Measurements from ENCODE around the gene EMILIN3.

The EMILIN3 gene

DNA sequence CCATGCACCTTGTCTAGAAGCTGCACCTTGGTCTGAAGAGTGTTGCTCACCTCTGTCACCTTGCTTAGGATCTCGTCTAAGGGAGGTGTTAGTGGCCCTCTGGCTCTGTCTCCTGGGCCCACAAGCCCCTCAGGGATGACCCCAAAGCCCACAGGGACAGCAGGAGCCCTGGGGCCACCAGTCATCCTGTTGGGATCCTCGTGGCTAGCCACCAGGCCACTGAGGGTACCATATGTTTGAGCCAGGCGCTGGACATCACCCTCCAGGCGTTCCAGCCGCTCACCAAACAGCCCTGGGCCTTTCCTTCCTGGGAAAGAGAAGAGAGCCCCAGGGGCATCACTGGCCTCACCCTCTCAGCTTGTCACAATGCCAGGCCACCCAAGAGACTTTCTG, 3.9 kb downstream of the EMILIN3 start:
- Histone ChIP-seq H3K36me3 (ENCODE audit: low read length) (no peaks in the 10 kb centered on the region), H3F3A (ENCODE audit: insufficient read depth) (no peaks in the 10 kb centered on the region), H2AFZ (ENCODE audit: low read depth, low read length, severe bottlenecking) (no peak overlapping the region), H3K4me2 (ENCODE audit: low read depth, low read length, poor library complexity, severe bottlenecking) (no peak overlapping the region), H3K4me3 (ENCODE audit: insufficient read depth, low read length, poor library complexity, severe bottlenecking) (no peak overlapping the region), H3K9ac (ENCODE audit: low read length) (no peak overlapping the region), H3K27me3 (ENCODE audit: low read length) (no peaks in the 10 kb centered on the region), H4K20me1 (ENCODE audit: low read depth, low read length) (no peaks in the 10 kb centered on the region), H3K9me3 (ENCODE audit: insufficient read depth, low read length) (no peaks in the 10 kb centered on the region), H3K79me2 (ENCODE audit: insufficient read depth, low read length) (no peaks in the 10 kb centered on the region), H3K27ac (ENCODE audit: low read depth, low read length) (no peak overlapping the region), H3K9me2 (replicated peaks; ENCODE audit: insufficient read depth, low read length) (no peaks in the 10 kb centered on the region)
- no peak for TF ChIP-seq EZH2phosphoT487 (conservative IDR thresholded peaks at IDR 0.05; ENCODE audit: low read length)
- TF ChIP-seq, protein P1, sequence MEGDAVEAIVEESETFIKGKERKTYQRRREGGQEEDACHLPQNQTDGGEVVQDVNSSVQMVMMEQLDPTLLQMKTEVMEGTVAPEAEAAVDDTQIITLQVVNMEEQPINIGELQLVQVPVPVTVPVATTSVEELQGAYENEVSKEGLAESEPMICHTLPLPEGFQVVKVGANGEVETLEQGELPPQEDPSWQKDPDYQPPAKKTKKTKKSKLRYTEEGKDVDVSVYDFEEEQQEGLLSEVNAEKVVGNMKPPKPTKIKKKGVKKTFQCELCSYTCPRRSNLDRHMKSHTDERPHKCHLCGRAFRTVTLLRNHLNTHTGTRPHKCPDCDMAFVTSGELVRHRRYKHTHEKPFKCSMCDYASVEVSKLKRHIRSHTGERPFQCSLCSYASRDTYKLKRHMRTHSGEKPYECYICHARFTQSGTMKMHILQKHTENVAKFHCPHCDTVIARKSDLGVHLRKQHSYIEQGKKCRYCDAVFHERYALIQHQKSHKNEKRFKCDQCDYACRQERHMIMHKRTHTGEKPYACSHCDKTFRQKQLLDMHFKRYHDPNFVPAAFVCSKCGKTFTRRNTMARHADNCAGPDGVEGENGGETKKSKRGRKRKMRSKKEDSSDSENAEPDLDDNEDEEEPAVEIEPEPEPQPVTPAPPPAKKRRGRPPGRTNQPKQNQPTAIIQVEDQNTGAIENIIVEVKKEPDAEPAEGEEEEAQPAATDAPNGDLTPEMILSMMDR (IDR thresholded peaks at IDR 0.05; ENCODE audit: insufficient read depth, low read length, poor library complexity, severe bottlenecking), result no peak

DNA sequence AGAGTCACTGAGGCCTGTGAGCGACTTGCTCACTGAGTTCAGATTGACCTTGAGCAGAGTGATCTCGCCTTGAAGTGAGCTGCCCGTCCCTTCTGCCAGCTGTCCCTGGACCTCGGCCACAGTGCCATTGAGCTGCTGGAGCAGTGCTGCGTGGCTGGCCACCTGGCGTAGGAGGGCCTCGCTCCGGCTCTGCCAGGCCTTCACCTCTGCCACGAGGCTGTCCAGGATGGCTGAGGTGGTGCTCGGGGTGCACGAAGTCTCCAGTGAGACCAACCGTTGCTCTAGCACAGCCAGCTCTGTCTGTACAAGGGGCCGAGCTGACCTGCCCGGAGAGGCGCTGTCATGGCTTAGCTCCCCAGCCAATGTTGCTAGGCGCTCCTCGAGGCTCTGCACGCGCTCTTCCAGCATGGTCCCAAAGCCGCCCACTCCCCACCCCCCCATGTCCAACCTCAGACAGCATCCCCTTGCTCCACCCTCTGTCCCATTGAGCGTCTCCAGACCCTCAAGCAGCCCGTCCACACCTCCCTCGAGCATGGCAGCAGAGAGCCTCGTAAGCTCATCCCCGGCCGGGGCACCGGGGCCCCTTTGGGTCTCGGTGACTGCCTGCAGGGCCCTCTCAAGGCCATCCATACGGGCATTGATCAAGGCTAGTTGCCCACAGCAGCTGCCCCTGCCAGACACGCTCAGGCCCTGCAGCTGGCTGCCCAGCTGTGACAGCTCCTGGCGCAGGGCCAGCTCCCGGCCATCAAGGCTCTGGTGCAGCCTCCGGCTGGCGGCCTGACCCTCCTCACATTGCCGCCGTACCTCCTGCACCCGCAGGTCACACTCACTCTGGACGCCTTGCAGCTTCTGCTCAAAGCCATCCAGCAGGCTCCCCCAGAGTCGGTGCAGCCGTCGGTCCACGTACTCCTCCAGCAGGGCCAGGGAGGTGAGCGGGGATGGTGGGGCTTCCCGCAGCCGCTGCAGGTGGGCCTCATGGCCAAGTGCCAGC, 4.6 kb downstream of the EMILIN3 start:
- Histone ChIP-seq H2AFZ (ENCODE audit: low read depth, low read length, severe bottlenecking) (no peak overlapping the region), H3K36me3 (ENCODE audit: low read length) (no peaks in the 10 kb centered on the region)
- TF ChIP-seq, protein P1 (IDR thresholded peaks at IDR 0.05; ENCODE audit: insufficient read depth, low read length, poor library complexity, severe bottlenecking), result no peak
- no peak for TF ChIP-seq EZH2phosphoT487 (conservative IDR thresholded peaks at IDR 0.05; ENCODE audit: low read length)

DNA sequence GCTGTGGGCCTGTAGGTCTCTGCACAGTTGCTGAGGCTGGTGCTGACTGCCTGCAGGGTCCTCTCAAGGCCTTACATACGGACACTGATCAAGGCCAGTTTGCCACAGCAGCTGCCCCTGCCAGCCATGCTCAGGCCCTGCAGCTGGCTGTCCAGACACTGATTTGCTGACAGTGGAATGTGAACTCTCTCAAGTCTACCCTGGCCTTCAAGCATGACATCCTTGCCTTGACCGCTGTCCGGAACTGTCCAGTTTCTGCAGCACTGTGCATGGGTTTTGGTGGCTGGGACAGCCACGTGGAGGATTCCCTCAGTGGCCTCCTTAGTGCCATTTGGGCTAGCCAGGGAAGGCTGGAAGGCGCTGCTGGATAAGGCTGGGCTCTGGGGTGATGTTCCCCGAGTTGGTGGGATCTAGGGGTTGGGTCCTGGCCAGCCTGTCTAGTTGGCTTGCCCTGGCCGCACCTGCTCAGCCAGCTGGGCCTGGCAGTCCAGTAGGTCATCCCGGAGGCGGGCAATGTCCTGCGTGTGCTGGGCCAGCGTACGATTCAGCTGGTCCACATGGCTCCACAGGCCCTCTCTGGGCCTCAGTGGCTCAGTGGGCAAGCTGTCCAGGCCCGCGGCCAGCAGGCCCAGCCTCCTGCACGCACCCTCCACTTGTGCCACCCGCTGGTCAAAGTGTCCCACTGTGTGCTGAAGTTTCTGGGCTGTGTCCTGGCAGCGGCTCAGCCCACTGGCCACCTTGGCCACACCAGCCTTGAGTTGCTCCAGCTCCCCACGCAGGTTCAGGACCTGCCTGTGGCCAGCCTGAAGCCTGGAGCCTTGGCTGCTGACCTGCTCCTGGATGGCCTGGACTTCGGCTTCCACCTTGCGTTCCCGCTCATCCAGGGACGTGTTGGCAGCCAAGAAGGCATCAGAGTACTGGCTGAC, 5.5 kb downstream of the EMILIN3 start:
- no peak overlapping the region for H2AFZ ChIP-seq (ENCODE audit: low read depth, low read length, severe bottlenecking)
- no peaks in the 10 kb centered on the region for H3K27me3 ChIP-seq (ENCODE audit: low read length)
- H3K9me3 ChIP-seq (ENCODE audit: insufficient read depth, low read length), result no peaks in the 10 kb centered on the region
- no peaks in the 10 kb centered on the region for H3K9me2 ChIP-seq (replicated peaks; ENCODE audit: insufficient read depth, low read length)
- H4K20me1 ChIP-seq (ENCODE audit: low read depth, low read length), result no peaks in the 10 kb centered on the region
- no peaks in the 10 kb centered on the region for H3K79me2 ChIP-seq (ENCODE audit: insufficient read depth, low read length)
- H3K4me2 ChIP-seq (ENCODE audit: low read depth, low read length, poor library complexity, severe bottlenecking), result no peak overlapping the region
- no peaks in the 10 kb centered on the region for H3F3A ChIP-seq (ENCODE audit: insufficient read depth)
- H3K36me3 ChIP-seq (ENCODE audit: low read length), result no peaks in the 10 kb centered on the region
- H3K27ac ChIP-seq (ENCODE audit: low read depth, low read length), result no peak overlapping the region
- no peak overlapping the region for H3K9ac ChIP-seq (ENCODE audit: low read length)
- TF ChIP-seq EZH2phosphoT487 (conservative IDR thresholded peaks at IDR 0.05; ENCODE audit: low read length), result no peak
- TF ChIP-seq, protein P1 (IDR thresholded peaks at IDR 0.05; ENCODE audit: insufficient read depth, low read length, poor library complexity, severe bottlenecking), result no peak
- H3K4me3 ChIP-seq (ENCODE audit: insufficient read depth, low read length, poor library complexity, severe bottlenecking), result no peak overlapping the region

More for the DNA sequence above, 4.6 kb downstream of the EMILIN3 start:
- no peaks in the 10 kb centered on the region for H3K9me2 ChIP-seq (replicated peaks; ENCODE audit: insufficient read depth, low read length)
- H3F3A ChIP-seq (ENCODE audit: insufficient read depth), result no peaks in the 10 kb centered on the region
- H3K27me3 ChIP-seq (ENCODE audit: low read length), result no peaks in the 10 kb centered on the region
- no peak overlapping the region for H3K4me2 ChIP-seq (ENCODE audit: low read depth, low read length, poor library complexity, severe bottlenecking)
- no peaks in the 10 kb centered on the region for H3K79me2 ChIP-seq (ENCODE audit: insufficient read depth, low read length)
- no peaks in the 10 kb centered on the region for H4K20me1 ChIP-seq (ENCODE audit: low read depth, low read length)
- no peak overlapping the region for H3K9ac ChIP-seq (ENCODE audit: low read length)
- no peak overlapping the region for H3K4me3 ChIP-seq (ENCODE audit: insufficient read depth, low read length, poor library complexity, severe bottlenecking)
- no peak overlapping the region for H3K27ac ChIP-seq (ENCODE audit: low read depth, low read length)
- no peaks in the 10 kb centered on the region for H3K9me3 ChIP-seq (ENCODE audit: insufficient read depth, low read length)

Data from SU-DHL-6 (cell line).